Measurements from ENCODE around the gene SIMC1.
"Not testable (repeated sequence)": the region's sequence is repeated elsewhere in the genome, so short reads cannot be mapped to it uniquely, and the experiment has no call there.

SIMC1 gene

GRCh38 chr5:176214466-176215021 is 23.7 kb upstream of the SIMC1 start:
- DNase-seq: not testable (repeated sequence)

DNA sequence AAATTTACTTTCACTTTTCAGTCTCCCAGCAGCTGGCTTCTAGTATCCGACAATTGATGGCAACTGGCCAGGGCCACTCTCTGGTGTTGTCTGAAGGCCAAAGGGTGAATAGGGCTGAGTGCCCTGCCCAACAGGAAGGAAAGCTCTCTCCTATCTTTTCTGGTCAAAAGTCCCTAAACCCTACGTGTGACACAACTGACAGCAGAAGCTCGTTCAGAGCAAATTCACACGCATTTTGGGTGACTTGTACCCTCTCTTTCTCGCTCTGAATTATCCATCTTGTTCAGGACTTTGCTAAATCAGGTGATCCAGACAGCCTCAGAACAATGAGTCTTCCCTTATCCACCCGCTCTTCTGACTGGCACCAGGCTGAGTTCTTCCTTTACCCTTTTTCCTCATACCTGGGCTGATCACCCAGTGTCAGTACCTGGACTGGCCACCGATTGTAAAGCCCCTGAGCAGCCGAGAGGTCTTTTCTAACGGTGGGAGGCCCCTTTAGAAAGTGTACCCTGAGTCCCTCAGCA is 21.8 kb upstream of the SIMC1 start:
- DNase-seq: not testable (repeated sequence)

DNA sequence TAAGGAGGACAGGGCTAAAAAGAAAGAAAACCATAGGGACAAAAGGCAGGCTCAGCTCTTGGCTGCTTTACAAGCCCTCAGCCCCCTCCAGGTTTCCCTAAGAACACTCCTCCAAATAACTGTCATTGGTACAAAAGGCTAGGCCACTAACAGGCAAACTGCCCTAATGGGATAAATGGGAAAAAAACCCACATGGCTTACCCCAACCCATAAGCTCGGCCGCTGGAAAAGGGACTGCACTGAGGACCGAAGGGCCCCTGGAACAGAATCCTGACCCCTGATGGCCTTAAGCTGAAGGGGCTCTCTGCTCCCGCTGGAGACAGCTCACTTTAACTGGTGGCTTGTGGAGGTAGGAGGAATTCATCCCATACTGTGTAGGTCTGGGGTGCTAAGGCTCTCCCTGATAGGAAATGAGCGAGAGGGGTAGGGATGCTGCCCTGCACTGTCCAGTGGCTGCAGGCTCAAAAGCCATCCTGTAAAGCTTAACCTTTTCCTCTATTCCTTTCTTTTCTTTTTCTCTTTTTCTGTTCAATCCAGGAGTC is 21.0 kb upstream of the SIMC1 start:
- not testable (repeated sequence) for DNase-seq

- DNase-seq: not testable (repeated sequence)
Measured at GRCh38 chr5:176217764-176218163, 20.5 kb upstream of the SIMC1 start.

- not testable (repeated sequence) for DNase-seq
Measured at GRCh38 chr5:176222006-176222405, 16.2 kb upstream of the SIMC1 start.

DNA sequence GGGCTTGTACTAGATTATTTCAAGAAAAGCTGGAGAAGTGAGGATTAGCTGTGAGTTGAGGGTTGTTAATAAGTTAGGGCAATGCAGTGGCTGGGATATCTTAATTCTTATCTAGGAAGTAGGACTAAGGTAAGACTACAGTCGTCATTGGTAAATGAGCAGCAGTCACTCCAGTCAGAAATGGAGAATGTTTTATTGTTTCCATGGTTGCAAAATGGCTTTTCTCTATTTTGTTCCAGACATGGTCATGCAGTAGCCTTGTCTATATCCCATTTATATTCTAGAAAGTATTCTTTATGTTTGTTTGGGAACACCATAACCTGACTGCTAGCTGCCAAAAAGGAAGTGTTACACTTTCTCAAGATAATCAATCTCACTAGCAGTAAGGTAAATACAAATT is 9.9 kb upstream of the SIMC1 start:
- not testable (repeated sequence) for DNase-seq

DNA sequence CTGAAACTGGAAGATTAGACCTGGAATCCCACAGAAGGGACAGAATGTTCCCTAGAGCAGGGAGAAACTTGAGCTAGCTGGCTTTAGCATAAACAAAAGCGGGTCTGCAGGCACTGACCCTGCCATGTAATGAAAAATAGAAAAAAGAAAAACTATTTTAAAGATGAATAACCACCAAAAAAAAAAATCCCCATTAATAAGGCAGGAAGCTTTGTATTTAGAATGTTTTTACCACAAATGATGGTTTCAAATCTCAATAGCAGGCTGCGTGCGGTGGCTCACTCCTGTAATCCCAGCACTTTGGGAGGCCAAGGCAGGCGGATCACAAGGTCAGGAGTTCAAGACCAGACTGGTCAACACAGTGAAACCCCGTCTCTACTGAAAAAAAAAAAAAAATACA is 5.0 kb upstream of the SIMC1 start:
- not testable (repeated sequence) for DNase-seq

GRCh38 chr5:176235155-176235554 is 3.1 kb upstream of the SIMC1 start:
- not testable (repeated sequence) for DNase-seq

GRCh38 chr5:176238645-176239283 is 540 bp downstream of the SIMC1 start:
- not testable (repeated sequence) for DNase-seq

DNA sequence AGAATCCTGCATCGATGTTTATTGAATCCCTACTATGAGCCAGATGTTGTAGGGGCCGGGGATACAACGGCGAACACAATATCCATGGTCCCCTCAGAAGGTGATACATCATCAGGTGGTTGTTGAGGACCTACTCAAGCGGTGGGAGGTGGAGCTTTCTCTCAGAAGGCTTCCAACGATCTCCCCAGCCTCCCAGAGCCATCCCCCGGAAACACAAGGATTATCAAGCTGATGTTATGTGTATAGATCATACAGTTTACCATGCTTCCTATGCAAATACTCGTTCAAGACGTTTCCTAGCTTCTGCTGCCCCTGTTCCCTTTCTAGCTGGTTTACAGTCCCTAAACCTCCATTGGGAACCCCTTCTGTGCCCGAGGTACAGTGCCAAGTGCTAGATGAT is 1.1 kb downstream of the SIMC1 start:
- not testable (repeated sequence) for DNase-seq

DNA sequence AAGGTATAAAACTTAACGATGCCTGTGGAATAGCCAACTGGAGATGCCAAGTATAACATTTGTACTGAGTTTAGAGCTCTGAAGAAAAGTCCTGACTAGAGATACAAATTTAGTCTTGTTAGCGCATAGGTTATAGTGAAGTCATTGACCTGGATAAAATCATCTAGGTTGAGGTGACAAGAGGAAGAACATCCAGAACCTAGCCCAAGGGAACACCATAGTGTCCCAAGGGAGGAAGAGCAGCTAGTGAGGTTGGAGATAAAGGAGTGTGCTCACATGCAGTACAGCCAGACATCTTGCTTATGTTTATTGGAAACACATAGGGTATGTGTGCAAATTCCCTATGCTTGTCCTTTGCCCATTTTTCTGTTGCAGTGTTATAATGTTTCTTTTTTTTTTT is 6.1 kb downstream of the SIMC1 start:
- DNase-seq: not testable (repeated sequence)

DNA sequence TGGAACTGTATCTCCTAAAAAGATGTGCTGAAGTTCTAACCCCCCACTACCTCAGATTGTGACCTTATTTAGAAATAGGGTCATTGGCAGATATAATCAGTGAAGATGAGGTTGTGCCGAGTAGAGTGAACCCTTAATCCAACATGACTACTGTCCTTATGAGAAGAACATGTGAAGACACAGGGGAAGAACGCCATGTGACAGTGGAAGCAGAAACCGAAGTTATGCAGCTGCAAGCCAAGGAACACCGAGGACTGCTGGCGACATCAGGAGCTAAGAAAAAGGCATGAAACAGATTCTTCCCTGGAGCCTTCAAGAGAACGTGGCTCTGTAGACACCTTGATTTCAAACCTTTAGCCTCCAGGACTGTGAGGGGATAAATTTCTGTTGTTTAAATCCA is 6.8 kb downstream of the SIMC1 start:
- not testable (repeated sequence) for DNase-seq

- DNase-seq: not testable (repeated sequence)
Measured at GRCh38 chr5:176245489-176245888, 7.3 kb downstream of the SIMC1 start.

GRCh38 chr5:176250691-176251090 is 12.5 kb downstream of the SIMC1 start:
- not testable (repeated sequence) for DNase-seq

- not testable (repeated sequence) for DNase-seq
Measured at GRCh38 chr5:176252171-176252570, 13.9 kb downstream of the SIMC1 start.

- not testable (repeated sequence) for DNase-seq
Measured at GRCh38 chr5:176253370-176254065, 15.3 kb downstream of the SIMC1 start.

- not testable (repeated sequence) for DNase-seq
Measured at GRCh38 chr5:176254066-176254393, 15.8 kb downstream of the SIMC1 start.

GRCh38 chr5:176257871-176258505 is 19.8 kb downstream of the SIMC1 start:
- DNase-seq: not testable (repeated sequence)

DNA sequence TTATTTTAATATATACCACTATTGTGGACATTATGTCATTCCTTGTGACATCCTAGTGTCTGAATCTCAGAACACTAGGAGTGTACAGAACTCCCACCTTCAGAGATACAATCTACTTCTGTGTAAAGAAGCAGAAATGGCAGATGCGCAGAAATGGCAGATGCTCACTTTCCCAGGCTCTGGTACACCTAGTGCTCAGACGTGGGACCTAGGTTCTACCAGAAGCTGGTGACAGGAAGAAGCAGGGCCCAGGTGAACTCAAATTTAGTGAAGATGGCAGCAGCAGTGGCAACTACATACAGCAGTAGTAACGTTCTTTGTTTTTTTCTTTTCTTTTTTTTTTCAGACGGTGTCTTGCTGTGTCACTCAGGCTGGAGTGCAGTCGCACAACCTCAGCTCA is 22.5 kb downstream of the SIMC1 start:
- not testable (repeated sequence) for DNase-seq

- DNase-seq: not testable (repeated sequence)
Measured at GRCh38 chr5:176266448-176266847, 28.2 kb downstream of the SIMC1 start.

DNA sequence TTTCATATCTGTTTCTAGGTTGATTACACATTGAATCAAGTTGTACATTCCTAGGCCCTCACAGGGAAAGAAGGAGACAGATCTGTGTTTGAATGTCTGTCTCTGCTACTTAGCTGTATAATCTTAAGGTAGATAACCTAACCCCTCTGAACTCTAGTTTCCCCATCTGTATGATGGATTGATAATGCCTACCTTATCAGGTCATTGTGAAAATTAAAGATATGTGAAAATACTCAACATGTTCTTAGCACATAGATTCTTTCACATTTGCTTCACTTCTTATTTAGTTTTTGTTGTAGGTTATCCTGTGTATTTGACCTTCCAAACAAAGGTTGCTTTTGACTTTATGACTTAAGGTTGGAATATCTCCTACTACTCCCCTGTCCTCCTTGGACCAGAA is 50.8 kb downstream of the SIMC1 start:
- DNase-seq: not testable (repeated sequence)

All from hypothalamus (tissue), 51 donors.